HCT116 (cell line): Measurements from ENCODE around the gene BTBD18. TPM values are rescaled to one million over a fixed set of nuclear protein-coding genes. Genes with fewer than 3 reads are reported as not detected.

ENCODE experiments used
- ATAC-seq: fragments of 200-7000 bp; cut with Tn5 transposase; 2 replicates; pipeline ENCODE4 v1.9.1; 2020; ENCODE audit warnings: mild to moderate bottlenecking, moderate library complexity
- BruUV-seq: library from RNA; stranded (reverse); fragments of 400-500 nt; replicated peaks from 2 replicates; lab custom pipeline; 2021; lab: Mats Ljungman, UMichigan
- CTCF ChIA-PET: fragments of 300-600 bp; sonication (Branson Sonifier 250); formaldehyde crosslinking; loops from one replicate; lab custom pipeline; 2021; ENCODE audit warnings: antibody characterized with exemption; lab: Charles Lee
- POLR2A ChIA-PET: fragments of 300-600, 350-600 bp; sonication (Branson Sonifier 250); formaldehyde crosslinking; loops from one replicate; lab custom pipeline; 2021; ENCODE audit warnings: antibody characterized with exemption; lab: Charles Lee
- RAD21 ChIA-PET, 2 experiments: fragments of 300-600 bp; sonication (Branson Sonifier 250); formaldehyde crosslinking; loops; one replicate each; lab custom pipeline; 2023; ENCODE audit warnings: low total read pairs in 2 of 2; ENCODE audit not compliant: uncharacterized antibody in 2 of 2, unreplicated experiment in 2 of 2, low non-redundant PET in 1 of 2; lab: Charles Lee
- DNase-seq: peaks from one replicate; pipeline ENCODE4 v3.0.0-alpha.2; 2010; ENCODE audit warnings: low read depth, low spot score
- H2AFZ ChIP-seq: fragments of 200-600 bp; shearing (Covaris generic), sonication (generic); 2 replicates; pipeline ENCODE4 v1.6.1; 2017; ENCODE audit warnings: low read depth, mixed run types, mixed read lengths, antibody characterized with exemption, low read length; ENCODE audit not compliant: poor library complexity, severe bottlenecking
- H3K27ac ChIP-seq: 2 replicates; pipeline ENCODE4 v1.5.1; 2012; ENCODE audit warnings: low read depth, low read length
- H3K27me3 ChIP-seq: fragments of 200-600 bp; sonication (generic); 2 replicates; pipeline ENCODE4 v1.6.1; 2016; ENCODE audit warnings: mixed run types, low read length, mixed read lengths; ENCODE audit not compliant: insufficient read depth
- H3K36me3 ChIP-seq, 2 experiments: fragments of 200-500 bp in 1 of 2; fragments of 200-600 bp in 1 of 2; sonication (Bioruptor generic) in 1 of 2; sonication (generic) in 1 of 2; 2 replicates each; pipeline versions ENCODE4 v1.5.1 to v1.6.1; 2014 to 2016; ENCODE audit warnings: low read length in 2 of 2, inconsistent platforms in 1 of 2, mixed read lengths in 1 of 2, mixed run types in 1 of 2; ENCODE audit not compliant: insufficient read depth in 2 of 2, control insufficient read depth in 1 of 2
- H3K4me1 ChIP-seq, 2 experiments: fragments of 200-600 bp in 1 of 2; sonication (generic) in 1 of 2; 2 replicates each; pipeline versions ENCODE4 v1.5.1 to v1.6.1; 2012 to 2017; ENCODE audit warnings: low read length in 2 of 2, inconsistent platforms in 1 of 2, mild to moderate bottlenecking in 1 of 2, mixed read lengths in 1 of 2, mixed run types in 1 of 2, moderate library complexity in 1 of 2; ENCODE audit not compliant: insufficient read depth in 2 of 2, control insufficient read depth in 1 of 2
- H3K4me2 ChIP-seq: fragments of 200-600 bp; sonication (generic); 2 replicates; pipeline ENCODE4 v1.6.1; 2017; ENCODE audit warnings: mixed run types, low read length, mixed read lengths
- H3K4me3 ChIP-seq, 2 experiments: fragments of 200-600 bp in 1 of 2; sonication (generic) in 1 of 2; replicated peaks in 1 of 2; 2 replicates each; pipeline ENCODE4 v1.5.1; 2011 to 2016; ENCODE audit warnings: low read length in 2 of 2, control low read depth in 1 of 2, low read depth in 1 of 2, mild to moderate bottlenecking in 1 of 2, mixed read lengths in 1 of 2, mixed run types in 1 of 2
- H3K79me2 ChIP-seq: fragments of 200-600 bp; sonication (generic); 2 replicates; pipeline ENCODE4 v1.6.1; 2017; ENCODE audit warnings: mild to moderate bottlenecking, mixed run types, low read length, moderate library complexity, mixed read lengths; ENCODE audit not compliant: insufficient read depth
- H3K9ac ChIP-seq: fragments of 200-600 bp; sonication (generic); 2 replicates; pipeline ENCODE4 v1.6.1; 2016; ENCODE audit warnings: low read length, mixed read lengths
- H3K9me2 ChIP-seq: fragments of 200-600 bp; sonication (generic), shearing (Covaris generic); 2 replicates; pipeline ENCODE4 v1.6.1; 2017; ENCODE audit warnings: mixed run types, mild to moderate bottlenecking, moderate library complexity; ENCODE audit not compliant: insufficient read depth
- H3K9me3 ChIP-seq, 2 experiments: fragments of 200-500 bp in 1 of 2; fragments of 200-600 bp in 1 of 2; sonication (Bioruptor generic) in 1 of 2; sonication (generic) in 1 of 2; 2 replicates each; pipeline ENCODE4 v1.6.1; 2014 to 2017; ENCODE audit warnings: low read length in 2 of 2, mixed read lengths in 2 of 2, inconsistent platforms in 1 of 2, low read depth in 1 of 2, mild to moderate bottlenecking in 1 of 2, mixed run types in 1 of 2, moderate library complexity in 1 of 2; ENCODE audit not compliant: control insufficient read depth in 1 of 2, insufficient read depth in 1 of 2
- H4K20me1 ChIP-seq: fragments of 200-600 bp; sonication (generic), shearing (Covaris generic); 2 replicates; pipeline ENCODE4 v1.6.1; 2017; ENCODE audit warnings: mixed run types, mild to moderate bottlenecking, moderate library complexity; ENCODE audit not compliant: insufficient read depth
- ATF3 ChIP-seq: IDR thresholded peaks from 2 replicates; pipeline ENCODE4 v1.6.1; 2012
- CBX3 ChIP-seq: IDR thresholded peaks from 2 replicates; pipeline ENCODE4 v1.6.1; 2012; ENCODE audit warnings: low read depth
- CEBPB ChIP-seq: IDR thresholded peaks from 2 replicates; pipeline ENCODE4 v1.6.1; 2012; ENCODE audit warnings: low read depth
- EGR1 ChIP-seq: IDR thresholded peaks from 2 replicates; pipeline ENCODE4 v1.6.1; 2012; ENCODE audit warnings: low read depth
- ELF1 ChIP-seq: IDR thresholded peaks from 2 replicates; pipeline ENCODE4 v1.6.1; 2012; ENCODE audit warnings: low read depth, borderline replicate concordance
- EZH2phosphoT487 ChIP-seq: fragments of 200-600 bp; IDR thresholded peaks from 2 replicates; pipeline ENCODE4 v1.6.1; 2018; ENCODE audit warnings: antibody characterized with exemption, borderline replicate concordance
- SIN3A ChIP-seq: IDR thresholded peaks from 2 replicates; pipeline ENCODE4 v1.6.1; 2012; ENCODE audit warnings: low read depth
- SRF ChIP-seq: IDR thresholded peaks from 2 replicates; pipeline ENCODE4 v1.6.1; 2012; ENCODE audit warnings: low read depth
- TCF7L2 ChIP-seq: IDR thresholded peaks from 2 replicates; pipeline ENCODE4 v1.7.0; 2011; ENCODE audit warnings: borderline replicate concordance, inconsistent platforms; ENCODE audit not compliant: insufficient read depth, insufficient read length; ENCODE audit errors: extremely low read depth
- ZFX ChIP-seq: fragments of 450-650 bp; IDR thresholded peaks from 2 replicates; pipeline ENCODE4 v1.6.1; 2017
- intact Hi-C: fragments of 100-400 bp; cut with micrococcal nuclease; formaldehyde crosslinking; loops from 2 replicates; pipeline ENCODE4 v1.10.0; 2022
- total RNA-seq: library from RNA; stranded (reverse); gene quantifications from one replicate; pipeline ENCODE4 v1.2.1, GENCODE V29; 2021; ENCODE audit not compliant: unreplicated experiment
- TF ChIP-seq, protein P1 (sequence below): IDR thresholded peaks from 2 replicates; pipeline ENCODE4 v1.6.1; 2012
- TF ChIP-seq, protein P2 (sequence below): IDR thresholded peaks from 2 replicates; pipeline ENCODE4 v1.6.1; 2011; ENCODE audit warnings: mild to moderate bottlenecking, low read length, moderate library complexity; ENCODE audit not compliant: insufficient replicate concordance; ENCODE audit errors: extremely low read depth

The BTBD18 gene
- total RNA-seq, 1 experiment from 2014 or later: not detected

DNA sequence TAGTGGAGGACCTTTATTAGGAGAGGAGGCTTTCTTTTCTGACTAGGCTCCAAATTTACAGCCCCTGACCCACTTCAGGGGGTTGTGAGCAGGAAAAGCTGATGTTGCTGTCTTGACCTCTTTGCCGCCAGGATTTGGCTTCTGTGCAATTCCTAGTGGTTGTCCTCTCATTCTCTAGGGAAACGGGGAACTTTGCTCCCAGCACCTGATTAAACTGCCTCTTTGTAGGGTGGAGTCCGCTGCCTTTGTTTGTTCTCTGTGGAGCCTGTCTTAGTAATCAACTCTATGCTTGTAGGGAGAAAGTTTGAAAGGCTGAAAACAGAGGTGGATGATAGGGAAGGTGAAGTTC lies 26.3 kb upstream of the BTBD18 start:
- H3K9ac ChIP-seq: peak overlapping the region; percentile 69
- no peak for DNase-seq
- peaks cover 100% of the 10 kb centered on the region for H3K79me2 ChIP-seq
- ChIA-PET RAD21 (interaction anchor here (1.1 to 1.5 kb wide), 3 partner anchors 16 to 23 kb away, joined by 3 to 7 read pairs (median 3); partner anchors contain the start of gene CTNND1 (in 2 of the 2)), CTCF (interaction anchor here (0.9 to 4.5 kb wide), 3 partner anchors 17 to 26 kb away, joined by 3 to 30 read pairs (median 12); partner anchors contain the start of genes BTBD18 and CTNND1)
- intact Hi-C loops: loop anchor here (2.0 kb wide), 1 partner anchor 15 kb away; no protein-coding TSS in a partner anchor
- TSS peak; percentile 93 for BruUV-seq
- no peaks in the 10 kb centered on the region for H3K36me3 ChIP-seq
- peak; percentile 12 for ATAC-seq
- peak overlapping the region; percentile 72 for H3K4me2 ChIP-seq
- H3K27me3 ChIP-seq: no peaks in the 10 kb centered on the region
- TF ChIP-seq, protein P1, sequence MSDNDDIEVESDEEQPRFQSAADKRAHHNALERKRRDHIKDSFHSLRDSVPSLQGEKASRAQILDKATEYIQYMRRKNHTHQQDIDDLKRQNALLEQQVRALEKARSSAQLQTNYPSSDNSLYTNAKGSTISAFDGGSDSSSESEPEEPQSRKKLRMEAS: no peak
- TF ChIP-seq, all 23 proteins: peak for 0
- Histone ChIP-seq H3K4me1 (peaks cover 90 to 98% of the 10 kb centered on the region in 2 experiments), H3K9me3 (no peaks in the 10 kb centered on the region), H3K9me2 (no peaks in the 10 kb centered on the region), H3K4me3 (peak overlapping the region; percentile 28 to 49), H2AFZ (no peak overlapping the region), H4K20me1 (peaks cover 2% of the 10 kb centered on the region; the same call in 1 of the 2 replicates), H3K27ac (peak overlapping the region; percentile 89)
- POLR2A ChIA-PET: interaction anchor here (1.0 to 2.8 kb wide), 7 partner anchors 7 to 798 kb away, joined by 3 to 22 read pairs (median 10); partner anchors contain the start of genes CTNND1 and SELENOH

- Histone ChIP-seq H4K20me1 (peaks cover 4% of the 10 kb centered on the region; the same call in 1 of the 2 replicates), H2AFZ (no peak overlapping the region), H3K9ac (peak overlapping the region; percentile 69), H3K27ac (peak overlapping the region; percentile 89), H3K9me2 (no peaks in the 10 kb centered on the region), H3K4me1 (peaks cover 91 to 98% of the 10 kb centered on the region in 2 experiments), H3K4me2 (peak overlapping the region; percentile 72), H3K36me3 (no peaks in the 10 kb centered on the region), H3K79me2 (peaks cover 100% of the 10 kb centered on the region), H3K27me3 (no peaks in the 10 kb centered on the region), H3K9me3 (no peaks in the 10 kb centered on the region), H3K4me3 (0 out of 4 replicates have a peak overlapping the region, but pooled peaks of 1 of the 2 experiments have one; percentile 49)
- RAD21 ChIA-PET: no interaction called here
- intact Hi-C loops: no loop called here
- POLR2A ChIA-PET: interaction anchor here (1.0 kb wide), 1 partner anchor 15 kb away, joined by 5 read pairs; the partner anchor contains the start of gene CTNND1
- BruUV-seq: no TSS peak
- DNase-seq (no peak), ATAC-seq (no peak)
- CTCF ChIA-PET: interaction anchor here (3.0 to 4.5 kb wide), 2 partner anchors 24 to 25 kb away, joined by 12 to 30 read pairs; partner anchors contain the start of gene BTBD18
- TF ChIP-seq EGR1 (no peak), ATF3 (no peak), TCF7L2 (no peak), CBX3 (no peak), ELF1 (no peak), SRF (no peak), EZH2phosphoT487 (no peak), SIN3A (no peak), CEBPB (no peak), ZFX (no peak)
- TF ChIP-seq, protein P2, sequence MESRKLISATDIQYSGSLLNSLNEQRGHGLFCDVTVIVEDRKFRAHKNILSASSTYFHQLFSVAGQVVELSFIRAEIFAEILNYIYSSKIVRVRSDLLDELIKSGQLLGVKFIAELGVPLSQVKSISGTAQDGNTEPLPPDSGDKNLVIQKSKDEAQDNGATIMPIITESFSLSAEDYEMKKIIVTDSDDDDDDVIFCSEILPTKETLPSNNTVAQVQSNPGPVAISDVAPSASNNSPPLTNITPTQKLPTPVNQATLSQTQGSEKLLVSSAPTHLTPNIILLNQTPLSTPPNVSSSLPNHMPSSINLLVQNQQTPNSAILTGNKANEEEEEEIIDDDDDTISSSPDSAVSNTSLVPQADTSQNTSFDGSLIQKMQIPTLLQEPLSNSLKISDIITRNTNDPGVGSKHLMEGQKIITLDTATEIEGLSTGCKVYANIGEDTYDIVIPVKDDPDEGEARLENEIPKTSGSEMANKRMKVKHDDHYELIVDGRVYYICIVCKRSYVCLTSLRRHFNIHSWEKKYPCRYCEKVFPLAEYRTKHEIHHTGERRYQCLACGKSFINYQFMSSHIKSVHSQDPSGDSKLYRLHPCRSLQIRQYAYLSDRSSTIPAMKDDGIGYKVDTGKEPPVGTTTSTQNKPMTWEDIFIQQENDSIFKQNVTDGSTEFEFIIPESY: no peak
These were observed 25.1 kb upstream of the BTBD18 start for GRCh38 chr11:57776577-57777210.
